ENCODE results near the gene CHM. TPM values are rescaled to one million over a fixed set of nuclear protein-coding genes. Genes with fewer than 3 reads are reported as not detected.

Gene CHM
- total RNA-seq, 1 experiment from 2014 or later = 28.9 TPM

DNA sequence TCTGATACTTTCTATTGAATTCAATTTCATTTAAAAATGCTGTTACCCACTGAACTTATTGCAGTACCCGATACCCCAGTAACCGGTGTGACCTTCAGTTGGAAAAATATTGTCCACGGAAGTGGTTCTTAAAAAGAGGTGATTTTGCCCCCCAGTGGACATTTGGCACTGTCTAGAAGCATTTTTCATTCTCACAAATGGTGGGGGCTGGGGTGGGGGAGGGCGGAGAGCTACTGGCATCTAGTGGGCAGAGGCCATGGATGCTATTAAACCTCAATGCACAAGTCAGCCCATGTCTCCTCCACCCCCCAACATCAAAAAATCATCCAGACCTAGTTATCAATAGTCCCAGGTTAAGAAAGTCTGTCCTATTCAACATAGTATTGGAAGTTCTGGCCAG lies 19.6 kb upstream of the CHM start:
- H3K27ac ChIP-seq (ENCODE audit: low read length) = no peak overlapping the region
- ChIA-PET CTCF (no interaction called here), POLR2A (no interaction called here)
- in situ Hi-C loops (cut with HindIII; ENCODE audit: low pct_unique_long_range_greater_than_20kb, low sequenced_read_pairs) = no loop called here
- DNase-seq (ENCODE audit: low read depth, low spot score) = no peak
- intact Hi-C loops (cut with micrococcal nuclease; ENCODE audit: unreplicated experiment) = no loop called here
- H3K4me1 ChIP-seq (ENCODE audit: control insufficient read depth, insufficient read depth, low read length) = no peaks in the 10 kb centered on the region
- H3K4me3 ChIP-seq (ENCODE audit: low read depth in 2 of 2, low read length in 2 of 2) = no peak overlapping the region
- TF ChIP-seq POLR2AphosphoS5 (IDR thresholded peaks at IDR 0.05; ENCODE audit: low read depth, low read length) (no peak), TCF7L2 (IDR thresholded peaks at IDR 0.05; ENCODE audit: low read depth, low read length) (no peak), SIN3A (IDR thresholded peaks at IDR 0.05; ENCODE audit: borderline replicate concordance, insufficient read depth, low read depth, low read length) (no peak)
- TF ChIP-seq, protein P1, sequence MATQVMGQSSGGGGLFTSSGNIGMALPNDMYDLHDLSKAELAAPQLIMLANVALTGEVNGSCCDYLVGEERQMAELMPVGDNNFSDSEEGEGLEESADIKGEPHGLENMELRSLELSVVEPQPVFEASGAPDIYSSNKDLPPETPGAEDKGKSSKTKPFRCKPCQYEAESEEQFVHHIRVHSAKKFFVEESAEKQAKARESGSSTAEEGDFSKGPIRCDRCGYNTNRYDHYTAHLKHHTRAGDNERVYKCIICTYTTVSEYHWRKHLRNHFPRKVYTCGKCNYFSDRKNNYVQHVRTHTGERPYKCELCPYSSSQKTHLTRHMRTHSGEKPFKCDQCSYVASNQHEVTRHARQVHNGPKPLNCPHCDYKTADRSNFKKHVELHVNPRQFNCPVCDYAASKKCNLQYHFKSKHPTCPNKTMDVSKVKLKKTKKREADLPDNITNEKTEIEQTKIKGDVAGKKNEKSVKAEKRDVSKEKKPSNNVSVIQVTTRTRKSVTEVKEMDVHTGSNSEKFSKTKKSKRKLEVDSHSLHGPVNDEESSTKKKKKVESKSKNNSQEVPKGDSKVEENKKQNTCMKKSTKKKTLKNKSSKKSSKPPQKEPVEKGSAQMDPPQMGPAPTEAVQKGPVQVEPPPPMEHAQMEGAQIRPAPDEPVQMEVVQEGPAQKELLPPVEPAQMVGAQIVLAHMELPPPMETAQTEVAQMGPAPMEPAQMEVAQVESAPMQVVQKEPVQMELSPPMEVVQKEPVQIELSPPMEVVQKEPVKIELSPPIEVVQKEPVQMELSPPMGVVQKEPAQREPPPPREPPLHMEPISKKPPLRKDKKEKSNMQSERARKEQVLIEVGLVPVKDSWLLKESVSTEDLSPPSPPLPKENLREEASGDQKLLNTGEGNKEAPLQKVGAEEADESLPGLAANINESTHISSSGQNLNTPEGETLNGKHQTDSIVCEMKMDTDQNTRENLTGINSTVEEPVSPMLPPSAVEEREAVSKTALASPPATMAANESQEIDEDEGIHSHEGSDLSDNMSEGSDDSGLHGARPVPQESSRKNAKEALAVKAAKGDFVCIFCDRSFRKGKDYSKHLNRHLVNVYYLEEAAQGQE (IDR thresholded peaks at IDR 0.05; ENCODE audit: insufficient read depth in 1 of 2, low read depth in 2 of 2, low read length in 1 of 2) = no peak
- TF ChIP-seq, protein P2, sequence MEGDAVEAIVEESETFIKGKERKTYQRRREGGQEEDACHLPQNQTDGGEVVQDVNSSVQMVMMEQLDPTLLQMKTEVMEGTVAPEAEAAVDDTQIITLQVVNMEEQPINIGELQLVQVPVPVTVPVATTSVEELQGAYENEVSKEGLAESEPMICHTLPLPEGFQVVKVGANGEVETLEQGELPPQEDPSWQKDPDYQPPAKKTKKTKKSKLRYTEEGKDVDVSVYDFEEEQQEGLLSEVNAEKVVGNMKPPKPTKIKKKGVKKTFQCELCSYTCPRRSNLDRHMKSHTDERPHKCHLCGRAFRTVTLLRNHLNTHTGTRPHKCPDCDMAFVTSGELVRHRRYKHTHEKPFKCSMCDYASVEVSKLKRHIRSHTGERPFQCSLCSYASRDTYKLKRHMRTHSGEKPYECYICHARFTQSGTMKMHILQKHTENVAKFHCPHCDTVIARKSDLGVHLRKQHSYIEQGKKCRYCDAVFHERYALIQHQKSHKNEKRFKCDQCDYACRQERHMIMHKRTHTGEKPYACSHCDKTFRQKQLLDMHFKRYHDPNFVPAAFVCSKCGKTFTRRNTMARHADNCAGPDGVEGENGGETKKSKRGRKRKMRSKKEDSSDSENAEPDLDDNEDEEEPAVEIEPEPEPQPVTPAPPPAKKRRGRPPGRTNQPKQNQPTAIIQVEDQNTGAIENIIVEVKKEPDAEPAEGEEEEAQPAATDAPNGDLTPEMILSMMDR (IDR thresholded peaks at IDR 0.05) = peak; percentile 14; the same call in 1 of the 2 replicates
- H3K27me3 ChIP-seq (ENCODE audit: control insufficient read depth, insufficient read depth, low read length) = no peaks in the 10 kb centered on the region; the same call in 1 of the 2 replicates
- BruUV-seq (replicated peaks) = no TSS peak
- ATAC-seq = no peak
- H3K36me3 ChIP-seq (ENCODE audit: control insufficient read depth, insufficient read depth, low read length) = no peaks in the 10 kb centered on the region
- H3K9me3 ChIP-seq (ENCODE audit: control insufficient read depth, insufficient read depth, low read depth, low read length) = no peaks in the 10 kb centered on the region

DNA sequence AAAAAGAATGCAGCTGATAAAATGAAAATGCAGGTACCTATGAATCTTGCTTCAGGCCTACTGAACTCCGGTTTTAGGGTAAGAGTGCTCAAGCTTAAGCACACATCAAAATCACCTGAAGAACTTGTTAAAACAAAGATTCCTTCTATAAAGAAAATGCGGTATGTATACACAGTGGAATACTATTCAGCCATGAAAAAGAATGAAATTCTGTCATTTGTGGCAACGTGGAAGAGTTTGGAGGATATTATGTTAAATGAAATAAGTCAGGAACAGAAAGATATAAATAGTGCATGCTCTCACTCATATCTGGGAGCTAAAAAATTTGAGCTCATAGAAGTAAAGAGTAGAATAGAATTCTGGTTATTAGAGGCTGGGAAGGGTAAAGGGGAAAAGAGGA lies 14.0 kb upstream of the CHM start:
- no peak overlapping the region for H3K27ac ChIP-seq (ENCODE audit: low read length)
- H3K36me3 ChIP-seq (ENCODE audit: control insufficient read depth, insufficient read depth, low read length) = no peaks in the 10 kb centered on the region
- no peak for DNase-seq (ENCODE audit: low read depth, low spot score)
- no peaks in the 10 kb centered on the region; the same call in 1 of the 2 replicates for H3K27me3 ChIP-seq (ENCODE audit: control insufficient read depth, insufficient read depth, low read length)
- no peaks in the 10 kb centered on the region for H3K9me3 ChIP-seq (ENCODE audit: control insufficient read depth, insufficient read depth, low read depth, low read length)
- ChIA-PET CTCF (no interaction called here), POLR2A (interaction anchor here (0.6 kb wide), 1 partner anchor 36 kb away, joined by 12 read pairs; no protein-coding TSS in a partner anchor)
- in situ Hi-C loops (cut with HindIII; ENCODE audit: low pct_unique_long_range_greater_than_20kb, low sequenced_read_pairs) = no loop called here
- H3K4me1 ChIP-seq (ENCODE audit: control insufficient read depth, insufficient read depth, low read length) = no peaks in the 10 kb centered on the region
- H3K4me3 ChIP-seq (ENCODE audit: low read depth in 2 of 2, low read length in 2 of 2) = no peak overlapping the region
- no peak for TF ChIP-seq TCF7L2 (IDR thresholded peaks at IDR 0.05; ENCODE audit: low read depth, low read length)
- TF ChIP-seq POLR2AphosphoS5 (IDR thresholded peaks at IDR 0.05; ENCODE audit: low read depth, low read length) = no peak
- TF ChIP-seq SIN3A (IDR thresholded peaks at IDR 0.05; ENCODE audit: borderline replicate concordance, insufficient read depth, low read depth, low read length) = no peak
- TF ChIP-seq, protein P2 (IDR thresholded peaks at IDR 0.05) = no peak
- ATAC-seq = no peak
- no TSS peak for BruUV-seq (replicated peaks)
- intact Hi-C loops (cut with micrococcal nuclease; ENCODE audit: unreplicated experiment) = loop anchor here (5.0 kb wide), 1 partner anchor 204 kb away; no protein-coding TSS in a partner anchor

Data from Panc1 (cell line).